HepG2 (cell line): Measurements from ENCODE around the gene PSMD1. TPM values are rescaled to one million over a fixed set of nuclear protein-coding genes. Genes with fewer than 3 reads are reported as not detected.
A peak's percentile ranks its signal among the peaks of the same experiment; 100 is the strongest.

Source experiments
- ARNT ChIP-seq: fragments of 450-650 bp; IDR thresholded peaks from 2 replicates; pipeline ENCODE4 v1.6.1; 2017
- BCL6 ChIP-seq: IDR thresholded peaks from 2 replicates; pipeline ENCODE4 v1.6.1; 2016; ENCODE audit warnings: missing genetic modification reagents, missing compliant biosample characterization
- BHLHE40 ChIP-seq: IDR thresholded peaks from 2 replicates; pipeline ENCODE4 v1.6.1; 2011; ENCODE audit warnings: low read length, improper control_type of control experiment
- BRCA1 ChIP-seq: sonication (generic); formaldehyde crosslinking; IDR thresholded peaks from 2 replicates; pipeline ENCODE4 v1.4.0; 2020; ENCODE audit warnings: missing genetic modification reagents
- CBX1 ChIP-seq: IDR thresholded peaks from one replicate; pipeline ENCODE4 v1.6.1; 2016; ENCODE audit warnings: antibody characterized with exemption, low read depth
- CENPX ChIP-seq: sonication (generic); formaldehyde crosslinking; IDR thresholded peaks from 2 replicates; pipeline ENCODE4 v1.9.0; 2021; ENCODE audit warnings: mild to moderate bottlenecking, missing genetic modification reagents, moderate library complexity
- HMG20A ChIP-seq: IDR thresholded peaks from 2 replicates; pipeline ENCODE4 v1.6.1; 2016; ENCODE audit warnings: borderline replicate concordance
- KDM2A ChIP-seq: sonication (generic); formaldehyde crosslinking; IDR thresholded peaks from 2 replicates; pipeline ENCODE4 v1.4.0; 2020; ENCODE audit warnings: low read depth, missing genetic modification reagents, borderline replicate concordance
- KMT2A ChIP-seq: sonication (generic); formaldehyde crosslinking; IDR thresholded peaks from 2 replicates; pipeline ENCODE4 v1.4.0; 2020; ENCODE audit warnings: missing genetic modification reagents
- NFIC ChIP-seq: IDR thresholded peaks from 2 replicates; pipeline ENCODE4 v1.6.1; 2012; ENCODE audit warnings: mild to moderate bottlenecking, low read length, inconsistent platforms
- PTBP1 ChIP-seq: fragments of 200-400 bp; formaldehyde crosslinking; IDR thresholded peaks from 2 replicates; pipeline ENCODE4 v1.6.1; 2018; ENCODE audit warnings: low read length, low read depth; ENCODE audit not compliant: poor library complexity, severe bottlenecking
- RNF219 ChIP-seq: sonication (generic); formaldehyde crosslinking; IDR thresholded peaks from 2 replicates; pipeline ENCODE4 v1.5.0; 2020; ENCODE audit warnings: mild to moderate bottlenecking, missing genetic modification reagents
- RXRA ChIP-seq: sonication (generic); formaldehyde crosslinking; IDR thresholded peaks from 2 replicates; pipeline ENCODE4 v1.5.1; 2020; ENCODE audit warnings: missing genetic modification reagents
- TCF7 ChIP-seq: sonication (generic); IDR thresholded peaks from 2 replicates; pipeline ENCODE4 v1.6.1; 2016; ENCODE audit warnings: antibody characterized with exemption, low read depth
- U2AF1 ChIP-seq: fragments of 200-400 bp; formaldehyde crosslinking; optimal IDR thresholded peaks from 2 replicates; pipeline ENCODE3; 2017; ENCODE audit warnings: mild to moderate bottlenecking, low read depth, low read length
- ZFP36 ChIP-seq: fragments of 150-350 bp; IDR thresholded peaks from 2 replicates; pipeline ENCODE4 v1.6.1; 2018; ENCODE audit warnings: borderline replicate concordance, low read length, low read depth; ENCODE audit not compliant: partially characterized antibody
- ZKSCAN5 ChIP-seq: sonication (generic); formaldehyde crosslinking; IDR thresholded peaks from 2 replicates; pipeline ENCODE4 v1.5.1; 2020; ENCODE audit warnings: mild to moderate bottlenecking, missing genetic modification reagents
- ZNF251 ChIP-seq: sonication (generic); formaldehyde crosslinking; IDR thresholded peaks from 2 replicates; pipeline ENCODE4 v1.9.0; 2021; ENCODE audit warnings: mild to moderate bottlenecking, missing genetic modification reagents
- ZNF335 ChIP-seq: sonication (generic); formaldehyde crosslinking; IDR thresholded peaks from 2 replicates; pipeline ENCODE4 v1.4.0; 2020; ENCODE audit warnings: missing genetic modification reagents
- ZNF431 ChIP-seq: sonication (generic); formaldehyde crosslinking; IDR thresholded peaks from 2 replicates; pipeline ENCODE4 v1.9.0; 2022; ENCODE audit warnings: missing genetic modification reagents, low read depth, mild to moderate bottlenecking, borderline replicate concordance
- ZNF567 ChIP-seq: sonication (generic); formaldehyde crosslinking; IDR thresholded peaks from 2 replicates; pipeline ENCODE4 v1.8.1; 2023; ENCODE audit warnings: mild to moderate bottlenecking, missing genetic modification reagents, borderline replicate concordance
- ZNF644 ChIP-seq: IDR thresholded peaks from 2 replicates; pipeline ENCODE4 v1.6.1; 2016; ENCODE audit warnings: low read depth
- ZNF703 ChIP-seq: sonication (generic); formaldehyde crosslinking; IDR thresholded peaks from 2 replicates; pipeline ENCODE4 v1.5.1; 2020; ENCODE audit warnings: missing genetic modification reagents, mild to moderate bottlenecking, moderate library complexity, borderline replicate concordance
- ZNF780A ChIP-seq: sonication (generic); formaldehyde crosslinking; IDR thresholded peaks from 2 replicates; pipeline ENCODE4 v1.8.0; 2022; ENCODE audit warnings: mild to moderate bottlenecking, missing genetic modification reagents, moderate library complexity
- ZSCAN20 ChIP-seq: sonication (generic); formaldehyde crosslinking; IDR thresholded peaks from 2 replicates; pipeline ENCODE4 v1.4.0; 2020; ENCODE audit warnings: missing genetic modification reagents, mild to moderate bottlenecking, borderline replicate concordance
- polyA plus RNA-seq, 8 experiments: library from polyadenylated mRNA; depleted of rRNA in 3 of 8; stranded (reverse) in 7 of 8; unstranded in 1 of 8; fragments of >200 nt; fragmentation: Illumina TruSeq in 4 of 8; extraction: Trizol in 4 of 8; gene quantifications; 2 replicates each; pipeline versions ENCODE4 v1.2.1 to v1.2.3, GENCODE V29; 2011 to 2016; ENCODE audit warnings: low read depth in 4 of 8, missing spikeins in 1 of 8, mixed read lengths in 1 of 8; ENCODE audit not compliant: insufficient read depth in 1 of 8
- total RNA-seq, 5 experiments: library from RNA; depleted of rRNA; stranded (reverse); fragments of >200 nt; fragmentation: Illumina TruSeq; extraction: Trizol; gene quantifications; 2 replicates each; pipeline ENCODE4 v1.2.3, GENCODE V29; 2016; ENCODE audit warnings: low read depth in 1 of 5
- TF ChIP-seq, protein P1 (sequence below): sonication (generic); formaldehyde crosslinking; IDR thresholded peaks from 2 replicates; pipeline ENCODE4 v1.5.0; 2020; ENCODE audit warnings: missing genetic modification reagents
- TF ChIP-seq, protein P2 (sequence below): sonication (generic); formaldehyde crosslinking; IDR thresholded peaks from 2 replicates; pipeline ENCODE4 v1.5.0; 2020; ENCODE audit warnings: mild to moderate bottlenecking, missing genetic modification reagents, moderate library complexity

PSMD1 gene
- total and polyA plus RNA-seq, 2 of the 13 experiments (the other 11 are each of a cell fraction or from before 2014, with no cell fraction given): 136 to 191 TPM

DNA sequence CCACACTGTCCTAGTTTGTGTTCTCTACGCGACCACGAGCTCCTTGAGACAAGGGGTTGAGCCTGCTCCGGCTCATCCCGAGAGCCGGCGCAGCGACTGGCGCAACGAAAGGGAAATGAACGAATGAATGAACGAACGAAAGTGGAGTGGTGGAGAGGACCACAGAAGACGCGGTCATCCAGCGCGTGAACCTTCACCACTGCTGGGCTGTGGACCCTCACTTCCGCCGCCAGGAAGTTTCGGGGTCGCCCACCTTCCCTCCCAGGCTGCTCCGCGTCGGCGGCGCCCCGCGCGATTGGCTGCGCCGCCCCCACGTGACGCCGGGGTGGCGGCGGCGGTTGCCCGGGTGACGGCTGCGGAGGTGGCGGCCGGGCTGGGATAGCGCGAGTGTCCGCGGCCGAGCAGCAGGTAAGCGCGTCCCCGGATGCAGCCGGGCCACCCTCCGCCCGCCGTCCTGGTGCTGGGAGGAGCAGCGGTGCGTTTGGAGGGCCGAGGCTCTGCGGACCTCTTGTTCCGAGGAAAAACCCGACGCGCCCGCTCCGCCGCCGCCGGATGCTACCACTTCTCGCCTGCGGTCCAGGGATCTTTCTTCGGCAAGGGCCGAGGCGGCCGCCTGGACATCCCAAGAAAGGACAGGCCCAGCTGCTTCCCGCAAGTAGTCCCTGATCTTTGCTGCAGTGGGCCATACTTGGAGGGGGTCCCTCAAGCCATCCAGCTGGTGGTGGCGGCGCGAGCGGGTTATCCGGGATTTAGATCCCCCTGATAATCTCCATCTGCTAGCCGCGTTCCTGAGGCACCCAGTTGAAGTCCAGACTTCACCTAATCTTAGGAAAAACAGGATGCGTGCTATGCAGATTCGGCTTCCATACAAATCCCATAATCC, 141.9 kb downstream of the PSMD1 start, which contains the start of gene ARMC9 (continued):
- TF ChIP-seq ZNF780A (no peak), CENPX (CRISPR knock-in tag) (no peak), BRCA1 (CRISPR knock-in tag) (no peak; the same call in 1 of the 2 replicates), BCL6 (0 out of 2 replicates have a peak, but pooled peaks have one; percentile 8), ZNF251 (CRISPR knock-in tag) (no peak), PTBP1 (peak; percentile 2), ARNT (no peak), ZFP36 (no peak), ZNF335 (CRISPR knock-in tag) (peak; percentile 63; the same call in 1 of the 2 replicates), ZNF644 (CRISPR knock-in tag) (no peak), ZKSCAN5 (CRISPR knock-in tag) (no peak), CBX1 (peak; percentile 53), NFIC (no peak), U2AF1 (no peak), ZNF567 (CRISPR knock-in tag) (no peak), RNF219 (CRISPR knock-in tag) (no peak), KMT2A (CRISPR knock-in tag) (peak; percentile 94), TCF7 (no peak), KDM2A (CRISPR knock-in tag) (peak; percentile 92), ZNF703 (CRISPR knock-in tag) (no peak), ZNF431 (0 out of 2 replicates have a peak, but pooled peaks have one; percentile 31), RXRA (CRISPR knock-in tag) (peak; percentile 28; the same call in 1 of the 2 replicates), HMG20A (CRISPR knock-in tag) (no peak), BHLHE40 (no peak), ZSCAN20 (CRISPR knock-in tag) (no peak)
- TF ChIP-seq, protein P1, sequence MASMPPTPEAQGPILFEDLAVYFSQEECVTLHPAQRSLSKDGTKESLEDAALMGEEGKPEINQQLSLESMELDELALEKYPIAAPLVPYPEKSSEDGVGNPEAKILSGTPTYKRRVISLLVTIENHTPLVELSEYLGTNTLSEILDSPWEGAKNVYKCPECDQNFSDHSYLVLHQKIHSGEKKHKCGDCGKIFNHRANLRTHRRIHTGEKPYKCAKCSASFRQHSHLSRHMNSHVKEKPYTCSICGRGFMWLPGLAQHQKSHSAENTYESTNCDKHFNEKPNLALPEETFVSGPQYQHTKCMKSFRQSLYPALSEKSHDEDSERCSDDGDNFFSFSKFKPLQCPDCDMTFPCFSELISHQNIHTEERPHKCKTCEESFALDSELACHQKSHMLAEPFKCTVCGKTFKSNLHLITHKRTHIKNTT (CRISPR knock-in tag): no peak
- TF ChIP-seq, protein P2, sequence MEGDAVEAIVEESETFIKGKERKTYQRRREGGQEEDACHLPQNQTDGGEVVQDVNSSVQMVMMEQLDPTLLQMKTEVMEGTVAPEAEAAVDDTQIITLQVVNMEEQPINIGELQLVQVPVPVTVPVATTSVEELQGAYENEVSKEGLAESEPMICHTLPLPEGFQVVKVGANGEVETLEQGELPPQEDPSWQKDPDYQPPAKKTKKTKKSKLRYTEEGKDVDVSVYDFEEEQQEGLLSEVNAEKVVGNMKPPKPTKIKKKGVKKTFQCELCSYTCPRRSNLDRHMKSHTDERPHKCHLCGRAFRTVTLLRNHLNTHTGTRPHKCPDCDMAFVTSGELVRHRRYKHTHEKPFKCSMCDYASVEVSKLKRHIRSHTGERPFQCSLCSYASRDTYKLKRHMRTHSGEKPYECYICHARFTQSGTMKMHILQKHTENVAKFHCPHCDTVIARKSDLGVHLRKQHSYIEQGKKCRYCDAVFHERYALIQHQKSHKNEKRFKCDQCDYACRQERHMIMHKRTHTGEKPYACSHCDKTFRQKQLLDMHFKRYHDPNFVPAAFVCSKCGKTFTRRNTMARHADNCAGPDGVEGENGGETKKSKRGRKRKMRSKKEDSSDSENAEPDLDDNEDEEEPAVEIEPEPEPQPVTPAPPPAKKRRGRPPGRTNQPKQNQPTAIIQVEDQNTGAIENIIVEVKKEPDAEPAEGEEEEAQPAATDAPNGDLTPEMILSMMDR (CRISPR knock-in tag): peak; percentile 20; the same call in 1 of the 2 replicates
